IMR-90 (cell line): Measurements from ENCODE around the gene ENAM. TPM values are rescaled to one million over a fixed set of nuclear protein-coding genes. Genes with fewer than 3 reads are reported as not detected.

Experiments
- ATAC-seq: fragments of 200-7000 bp; cut with Tn5 transposase; 2 replicates; pipeline ENCODE4 v1.9.1; 2020; ENCODE audit warnings: low read depth, mild to moderate bottlenecking, moderate library complexity
- BruUV-seq: library from RNA; stranded (reverse); fragments of 400-500 nt; replicated peaks from 2 replicates; lab custom pipeline; 2021; lab: Mats Ljungman, UMichigan
- CTCF ChIA-PET: fragments of 300-600 bp; formaldehyde crosslinking; extraction: SDS; loops from one replicate; lab custom pipeline; 2021; ENCODE audit warnings: antibody characterized with exemption; lab: Yijun Ruan, JAX
- POLR2A ChIA-PET: fragments of 300-600 bp; sonication (Branson Sonifier 250); formaldehyde crosslinking; loops from one replicate; lab custom pipeline; 2022; ENCODE audit warnings: antibody characterized with exemption; ENCODE audit not compliant: unreplicated experiment; lab: Charles Lee
- DNase-seq: peaks from one replicate; pipeline ENCODE4 v3.0.0; 2013
- H2AFZ ChIP-seq: replicated peaks from 2 replicates; pipeline ENCODE3; 2013; ENCODE audit warnings: low read length, mild to moderate bottlenecking; ENCODE audit not compliant: poor library complexity
- H2AK5ac ChIP-seq: 2 replicates; pipeline ENCODE4 v1.6.1; 2013; ENCODE audit warnings: low read depth, low read length, inconsistent platforms
- H2AK9ac ChIP-seq: replicated peaks from 2 replicates; pipeline ENCODE3; 2013; ENCODE audit warnings: mild to moderate bottlenecking, low read depth, low read length, moderate library complexity; ENCODE audit not compliant: poor library complexity
- H2BK120ac ChIP-seq: 2 replicates; pipeline ENCODE4 v1.6.1; 2013; ENCODE audit warnings: low read depth, low read length, inconsistent platforms
- H2BK15ac ChIP-seq: 3 replicates; pipeline ENCODE4 v1.6.1; 2013; ENCODE audit warnings: low read depth, low read length, inconsistent platforms
- H2BK20ac ChIP-seq: 2 replicates; pipeline ENCODE4 v1.6.1; 2013; ENCODE audit warnings: low read depth, mild to moderate bottlenecking, inconsistent platforms, low read length, moderate library complexity
- H2BK5ac ChIP-seq: 2 replicates; pipeline ENCODE4 v1.6.1; 2013; ENCODE audit warnings: mild to moderate bottlenecking, low read depth, low read length, inconsistent platforms; ENCODE audit not compliant: poor library complexity, severe bottlenecking
- H3K14ac ChIP-seq: replicated peaks from 2 replicates; pipeline ENCODE4 v1.6.1; 2013; ENCODE audit warnings: low read depth, low read length, inconsistent platforms
- H3K18ac ChIP-seq: 2 replicates; pipeline ENCODE4 v1.6.1; 2013; ENCODE audit warnings: low read depth, low read length, control low read depth
- H3K23ac ChIP-seq: 2 replicates; pipeline ENCODE4 v1.6.1; 2013; ENCODE audit warnings: low read depth, low read length, inconsistent platforms
- H3K27ac ChIP-seq: 2 replicates; pipeline ENCODE4 v1.5.1; 2013; ENCODE audit warnings: mild to moderate bottlenecking, control low read depth, low read length; ENCODE audit not compliant: insufficient read depth
- H3K27me3 ChIP-seq: 2 replicates; pipeline ENCODE4 v1.6.1; 2013; ENCODE audit warnings: low read length; ENCODE audit not compliant: control insufficient read depth, insufficient read depth
- H3K36me3 ChIP-seq: 2 replicates; pipeline ENCODE4 v1.6.1; 2013; ENCODE audit warnings: low read length, mixed read lengths; ENCODE audit not compliant: control insufficient read depth, insufficient read depth
- H3K4ac ChIP-seq: 2 replicates; pipeline ENCODE4 v1.6.1; 2013; ENCODE audit warnings: low read depth, low read length, inconsistent platforms
- H3K4me1 ChIP-seq: 2 replicates; pipeline ENCODE4 v1.6.1; 2013; ENCODE audit warnings: low read length, mixed read lengths; ENCODE audit not compliant: control insufficient read depth, insufficient read depth
- H3K4me2 ChIP-seq: 2 replicates; pipeline ENCODE4 v1.6.1; 2013; ENCODE audit warnings: low read depth, mild to moderate bottlenecking, control low read depth, low read length, moderate library complexity
- H3K4me3 ChIP-seq: 2 replicates; pipeline ENCODE4 v1.5.1; 2013; ENCODE audit warnings: low read depth, mild to moderate bottlenecking, control low read depth, low read length, moderate library complexity; ENCODE audit not compliant: insufficient read depth
- H3K56ac ChIP-seq: 2 replicates; pipeline ENCODE4 v1.6.1; 2013; ENCODE audit warnings: low read length, inconsistent platforms; ENCODE audit not compliant: insufficient read depth; ENCODE audit errors: extremely low read depth
- H3K79me1 ChIP-seq, 2 experiments: 2 replicates each; pipeline ENCODE4 v1.6.1; 2013; ENCODE audit warnings: low read length in 2 of 2, inconsistent platforms in 1 of 2, low read depth in 1 of 2
- H3K9ac ChIP-seq: 2 replicates; pipeline ENCODE4 v1.6.1; 2013; ENCODE audit warnings: low read depth, low read length, control low read depth
- H3K9me1 ChIP-seq: 2 replicates; pipeline ENCODE4 v1.6.1; 2013; ENCODE audit warnings: low read length, inconsistent platforms; ENCODE audit not compliant: insufficient read depth
- H3K9me3 ChIP-seq: 2 replicates; pipeline ENCODE4 v1.6.1; 2013; ENCODE audit warnings: low read length; ENCODE audit not compliant: control insufficient read depth, insufficient read depth
- H4K20me1 ChIP-seq: 2 replicates; pipeline ENCODE4 v1.6.1; 2013; ENCODE audit warnings: low read length, inconsistent platforms; ENCODE audit not compliant: insufficient read depth
- H4K5ac ChIP-seq: 2 replicates; pipeline ENCODE4 v1.6.1; 2013; ENCODE audit warnings: mild to moderate bottlenecking, low read depth, low read length, control low read depth
- H4K8ac ChIP-seq, 2 experiments: 2 replicates each; pipeline ENCODE4 v1.6.1; 2013; ENCODE audit warnings: low read depth in 2 of 2, low read length in 2 of 2, control low read depth in 1 of 2, inconsistent platforms in 1 of 2
- H4K91ac ChIP-seq: 2 replicates; pipeline ENCODE4 v1.6.1; 2013; ENCODE audit warnings: low read depth, low read length, inconsistent platforms; ENCODE audit not compliant: insufficient read depth
- CEBPB ChIP-seq: IDR thresholded peaks from 2 replicates; pipeline ENCODE4 v1.6.1; 2012; ENCODE audit warnings: low read depth, low read length, improper control_type of control experiment
- FOS ChIP-seq: fragments of 150-350 bp; IDR thresholded peaks from 2 replicates; pipeline ENCODE4 v1.6.1; 2016; ENCODE audit warnings: low read depth, low read length
- WGBS, 2 experiments: methylation state at CpG; one replicate each; pipeline versions ENCODE4 v1.1.5 to v1.1.7; 2013; ENCODE audit warnings: missing lambda C conversion rate in 2 of 2; ENCODE audit not compliant: insufficient read length in 1 of 2; ENCODE audit errors: extremely low coverage in 2 of 2; 5-methylcytosine and 5-hydroxymethylcytosine counted together
- dilution Hi-C: fragments of 300-500 bp; cut with HindIII; formaldehyde crosslinking; loops from one replicate; pipeline ENCODE4 v1.14.3; 2018; ENCODE audit warnings: low sequenced_read_pairs; ENCODE audit not compliant: unreplicated experiment
- in situ Hi-C: fragments of 300-500 bp; cut with MboI; formaldehyde crosslinking; loops from 3 replicates; pipeline ENCODE4 v1.14.3; 2019; ENCODE audit warnings: low sequenced_read_pairs, inconsistent platforms, mixed read lengths
- intact Hi-C: fragments of 100-400 bp; cut with micrococcal nuclease; formaldehyde crosslinking; loops from 2 replicates; pipeline ENCODE4 v1.10.0; 2022
- polyA plus RNA-seq, 3 experiments: library from polyadenylated mRNA; depleted of rRNA; stranded (reverse); fragments of >200 nt; gene quantifications; 2 replicates each; pipeline ENCODE4 v1.2.3, GENCODE V29; 2012; ENCODE audit warnings: low replicate concordance in 1 of 3
- total RNA-seq: library from RNA; depleted of rRNA; stranded (reverse); fragments of >200 nt; gene quantifications from 2 replicates; pipeline ENCODE4 v1.2.3, GENCODE V29; 2012

ENAM gene
- total and polyA plus RNA-seq, 2 of the 4 experiments (the other 2 are of a cell fraction) = under 0.01 to 0.10 TPM

DNA sequence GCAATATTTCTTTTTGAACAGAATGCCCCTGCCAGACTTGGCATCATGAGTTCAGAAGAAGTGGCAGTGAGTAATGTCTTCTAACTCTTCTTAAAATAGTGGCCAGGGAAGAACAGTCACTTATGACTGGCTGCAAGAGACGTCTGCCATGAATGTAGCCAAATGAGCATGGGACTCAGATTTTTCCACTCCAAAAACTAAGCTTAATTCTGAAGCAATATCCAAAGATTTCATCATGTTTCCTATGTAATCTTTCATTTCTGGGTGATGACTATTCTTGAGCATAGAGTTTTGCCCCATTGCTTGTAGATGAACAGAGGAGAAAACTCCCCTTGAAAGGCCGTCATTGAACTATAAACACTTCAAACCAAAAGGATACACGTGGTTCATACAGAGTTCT is 24.7 kb upstream of the ENAM start:
- H3K18ac ChIP-seq = no peak overlapping the region
- no peak overlapping the region for H3K14ac ChIP-seq
- no peak overlapping the region for H3K27ac ChIP-seq
- no peak overlapping the region for H2BK15ac ChIP-seq
- no peak overlapping the region for H2AFZ ChIP-seq
- TF ChIP-seq CEBPB (peak; percentile 81; the same call in 1 of the 2 replicates), FOS (no peak)
- no peaks in the 10 kb centered on the region for H3K9me1 ChIP-seq
- in situ Hi-C loops (loop anchor here (25.0 kb wide), 1 partner anchor 1108 kb away; no protein-coding TSS in a partner anchor), intact Hi-C loops (loop anchor here (5.0 to 10.0 kb wide), 2 partner anchors 171 to 1108 kb away; no protein-coding TSS in a partner anchor), dilution Hi-C loops (no loop called here)
- no peak overlapping the region for H3K56ac ChIP-seq
- no peak overlapping the region for H3K4ac ChIP-seq
- CTCF ChIA-PET = interaction anchor here (1.8 kb wide), 1 partner anchor 9 kb away, joined by 5 read pairs; no protein-coding TSS in a partner anchor
- H3K4me2 ChIP-seq = peak overlapping the region; percentile 25; the same call in 1 of the 2 replicates
- peaks cover 5% of the 10 kb centered on the region; the same call in 1 of the 2 replicates for H3K27me3 ChIP-seq
- POLR2A ChIA-PET = no interaction called here
- H4K8ac ChIP-seq = no peak overlapping the region
- H3K4me3 ChIP-seq = no peak overlapping the region
- DNase-seq = peak; percentile 58
- WGBS, 2 experiments = no CpG with 5 or more reads among the region's 3 CpGs
- H2AK9ac ChIP-seq = no peak overlapping the region
- no peak overlapping the region for H3K9ac ChIP-seq
- H2BK20ac ChIP-seq = no peak overlapping the region
- H4K91ac ChIP-seq = no peak overlapping the region
- no peaks in the 10 kb centered on the region for H3K36me3 ChIP-seq
- H2AK5ac ChIP-seq = no peak overlapping the region
- peak; percentile 50; the same call in 1 of the 2 replicates for ATAC-seq
- peaks cover 3% of the 10 kb centered on the region; the same call in 1 of the 2 replicates for H3K4me1 ChIP-seq
- no peaks in the 10 kb centered on the region for H3K9me3 ChIP-seq
- no peak overlapping the region for H4K5ac ChIP-seq
- H2BK120ac ChIP-seq = no peak overlapping the region
- H3K79me1 ChIP-seq = no peaks in the 10 kb centered on the region
- no peak overlapping the region for H3K23ac ChIP-seq
- H4K20me1 ChIP-seq = no peaks in the 10 kb centered on the region
- no peak overlapping the region for H2BK5ac ChIP-seq
- no TSS peak for BruUV-seq
